HG02610 (cell line): Measurements from ENCODE around the gene SLC24A3.

Source experiments
- ATAC-seq: cut with Tn5 transposase; IDR thresholded peaks from one replicate; pipeline ENCODE4 v1.9.1; 2021; ENCODE audit warnings: mild to moderate bottlenecking, moderate library complexity; ENCODE audit not compliant: unreplicated experiment

Gene SLC24A3

GRCh38 chr20:19527509-19527908 is 315.1 kb downstream of the SLC24A3 start:
- ATAC-seq = no peak

- no peak for ATAC-seq
Measured at GRCh38 chr20:19528286-19529030, 316.0 kb downstream of the SLC24A3 start.

GRCh38 chr20:19530006-19530405 is 317.6 kb downstream of the SLC24A3 start:
- no peak for ATAC-seq

- no peak for ATAC-seq
Measured at GRCh38 chr20:19531446-19531845, 319.0 kb downstream of the SLC24A3 start.

GRCh38 chr20:19538556-19538955 is 326.1 kb downstream of the SLC24A3 start:
- no peak for ATAC-seq

GRCh38 chr20:19539191-19539590 is 326.7 kb downstream of the SLC24A3 start:
- no peak for ATAC-seq

- ATAC-seq = no peak
Measured at GRCh38 chr20:19540392-19540791, 327.9 kb downstream of the SLC24A3 start.

- ATAC-seq = no peak
Measured at GRCh38 chr20:19543101-19543500, 330.7 kb downstream of the SLC24A3 start.

- no peak for ATAC-seq
Measured at GRCh38 chr20:19544684-19545083, 332.2 kb downstream of the SLC24A3 start.

GRCh38 chr20:19546648-19547047 is 334.2 kb downstream of the SLC24A3 start:
- ATAC-seq = no peak

GRCh38 chr20:19547547-19547946 is 335.1 kb downstream of the SLC24A3 start:
- no peak for ATAC-seq

GRCh38 chr20:19549896-19550295 is 337.5 kb downstream of the SLC24A3 start:
- ATAC-seq = no peak

GRCh38 chr20:19552221-19553180 is 340.1 kb downstream of the SLC24A3 start:
- ATAC-seq = no peak

- ATAC-seq = no peak
Measured at GRCh38 chr20:19554666-19555065, 342.2 kb downstream of the SLC24A3 start.

- ATAC-seq = no peak
Measured at GRCh38 chr20:19555726-19556125, 343.3 kb downstream of the SLC24A3 start.

- ATAC-seq = no peak
Measured at GRCh38 chr20:19557291-19557690, 344.8 kb downstream of the SLC24A3 start.

- no peak for ATAC-seq
Measured at GRCh38 chr20:19560881-19561480, 348.5 kb downstream of the SLC24A3 start.

GRCh38 chr20:19562426-19562825 is 350.0 kb downstream of the SLC24A3 start:
- no peak for ATAC-seq

GRCh38 chr20:19564261-19564660 is 351.8 kb downstream of the SLC24A3 start:
- ATAC-seq = no peak

- no peak for ATAC-seq
Measured at GRCh38 chr20:19565736-19566135, 353.3 kb downstream of the SLC24A3 start.

- ATAC-seq = no peak
Measured at GRCh38 chr20:19566226-19566945, 353.9 kb downstream of the SLC24A3 start.
